Measurements from ENCODE around the gene POGK. TPM values are rescaled to one million over a fixed set of nuclear protein-coding genes. Genes with fewer than 3 reads are reported as not detected.
"Not testable (repeated sequence)": the region's sequence is repeated elsewhere in the genome, so short reads cannot be mapped to it uniquely, and the experiment has no call there.

Gene POGK
- total RNA-seq, 1 donor from 2014 or later: 39.1 TPM

- Mint-ChIP-seq H3K4me3 (peak within 1 kb of the TSS; percentile 96), H3K27me3 (no peaks in the 10 kb centered on the region), H3K36me3 (ENCODE audit: low read depth) (peaks cover 11% of the 10 kb centered on the region), H3K27ac (peak within 1 kb of the TSS; percentile 98), H3K9me3 (no peaks in the 10 kb centered on the region), H3K4me1 (peaks cover 30% of the 10 kb centered on the region)
- intact Hi-C loops (cut with micrococcal nuclease): loop anchor here (1.0 to 5.0 kb wide), 4 partner anchors 37 to 1060 kb away; partner anchors contain the start of genes DCAF6, MPZL1, POGK and POU2F1
- ChIA-PET CTCF (interaction anchor here (1.9 to 2.8 kb wide), 2 partner anchors 34 to 184 kb away, joined by 12 to 19 read pairs; no protein-coding TSS in a partner anchor), POLR2A (interaction anchor here (0.6 to 1.8 kb wide), 12 partner anchors 9 to 1107 kb away, joined by 3 to 31 read pairs (median 4); partner anchors contain the start of genes POGK and TMCO1)
- TF ChIP-seq CTCF (IDR thresholded peaks at IDR 0.05): no peak
- peak; percentile 93 for ATAC-seq (ENCODE audit: low read depth)
- peak; percentile 94 for DNase-seq
Measured at GRCh38 chr1:166875734-166876539, 36.7 kb downstream of the POGK start, which contains the start of gene TADA1. Gene TADA1 (minus strand): TSS chr1:166876264. CDS start chr1:166876233, 31 bp downstream.

- peak; percentile 0 for ATAC-seq (ENCODE audit: low read depth)
Measured at GRCh38 chr1:166876540-166876838, 37.2 kb downstream of the POGK start.

GRCh38 chr1:166878173-166878917 is 39.1 kb downstream of the POGK start:
- H3K36me3 Mint-ChIP-seq (ENCODE audit: low read depth); DNase-seq; H3K27me3 Mint-ChIP-seq; H3K9me3 Mint-ChIP-seq; H3K4me3 Mint-ChIP-seq; H3K27ac Mint-ChIP-seq; POLR2A ChIA-PET; ATAC-seq (ENCODE audit: low read depth): not testable (repeated sequence)
- peaks cover 25% of the 10 kb centered on the region for H3K4me1 Mint-ChIP-seq
- CTCF ChIA-PET: interaction anchor here (0.7 to 1.6 kb wide), 3 partner anchors 32 to 181 kb away, joined by 3 to 6 read pairs (median 3); no protein-coding TSS in a partner anchor
- intact Hi-C loops (cut with micrococcal nuclease): loop anchor here (5.0 kb wide), 1 partner anchor 844 kb away; the partner anchor contains the start of gene MPZL1

More at GRCh38 chr1:166876540-166876838, 37.2 kb downstream of the POGK start:
- no peaks in the 10 kb centered on the region for H3K27me3 Mint-ChIP-seq
- ChIA-PET POLR2A (interaction anchor here (0.8 to 1.8 kb wide), 10 partner anchors 8 to 1107 kb away, joined by 3 to 31 read pairs (median 4); partner anchors contain the start of genes POGK and TMCO1), CTCF (interaction anchor here (1.9 to 2.8 kb wide), 2 partner anchors 33 to 183 kb away, joined by 12 to 19 read pairs; no protein-coding TSS in a partner anchor)
- H3K27ac Mint-ChIP-seq: peak overlapping the region; percentile 98
- H3K9me3 Mint-ChIP-seq: no peaks in the 10 kb centered on the region
- intact Hi-C loops (cut with micrococcal nuclease): loop anchor here (1.0 to 5.0 kb wide), 4 partner anchors 37 to 1060 kb away; partner anchors contain the start of genes DCAF6, MPZL1, POGK and POU2F1
- H3K36me3 Mint-ChIP-seq (ENCODE audit: low read depth): peaks cover 11% of the 10 kb centered on the region
- no peak for DNase-seq
- TF ChIP-seq CTCF (IDR thresholded peaks at IDR 0.05): no peak
- peaks cover 30% of the 10 kb centered on the region for H3K4me1 Mint-ChIP-seq
- peak overlapping the region; percentile 96 for H3K4me3 Mint-ChIP-seq

GRCh38 chr1:166882893-166883292 is 43.6 kb downstream of the POGK start:
- Mint-ChIP-seq H3K36me3 (ENCODE audit: low read depth) (no peaks in the 10 kb centered on the region), H3K4me3 (no peak overlapping the region), H3K27me3 (peaks cover 22% of the 10 kb centered on the region), H3K27ac (no peak overlapping the region), H3K4me1 (peaks cover 8% of the 10 kb centered on the region), H3K9me3 (no peaks in the 10 kb centered on the region)
- intact Hi-C loops (cut with micrococcal nuclease): no loop called here
- CTCF ChIA-PET: interaction anchor here (1.1 to 3.8 kb wide), 4 partner anchors 26 to 176 kb away, joined by 3 to 31 read pairs (median 4); no protein-coding TSS in a partner anchor
- POLR2A ChIA-PET: no interaction called here
- TF ChIP-seq CTCF (IDR thresholded peaks at IDR 0.05): no peak
- DNase-seq: no peak
- no peak for ATAC-seq (ENCODE audit: low read depth)

GRCh38 chr1:166884040-166884642 is 44.9 kb downstream of the POGK start:
- peak; percentile 69 for ATAC-seq (ENCODE audit: low read depth)
- H3K4me3 Mint-ChIP-seq: no peak overlapping the region
- intact Hi-C loops (cut with micrococcal nuclease): loop anchor here (1.0 kb wide), 1 partner anchor 175 kb away; no protein-coding TSS in a partner anchor

More at GRCh38 chr1:166884040-166884642, 44.9 kb downstream of the POGK start:
- H3K4me1 Mint-ChIP-seq: peaks cover 8% of the 10 kb centered on the region
- POLR2A ChIA-PET: interaction anchor here (0.8 kb wide), 1 partner anchor 8 kb away, joined by 3 read pairs; the partner anchor contains the start of gene TADA1
- CTCF ChIA-PET: interaction anchor here (1.1 to 3.8 kb wide), 4 partner anchors 25 to 175 kb away, joined by 3 to 31 read pairs (median 4); no protein-coding TSS in a partner anchor
- peaks cover 22% of the 10 kb centered on the region for H3K27me3 Mint-ChIP-seq
- no peak overlapping the region for H3K27ac Mint-ChIP-seq
- TF ChIP-seq CTCF (IDR thresholded peaks at IDR 0.05): no peak
- DNase-seq: peak; percentile 19
- H3K9me3 Mint-ChIP-seq: no peaks in the 10 kb centered on the region
- no peaks in the 10 kb centered on the region for H3K36me3 Mint-ChIP-seq (ENCODE audit: low read depth)
